Skin epidermis (tissue), 12 donors: ENCODE measurements around the gene ARID4B.
A peak's percentile ranks its signal among the peaks of the same experiment; 100 is the strongest.
"Not testable (repeated sequence)": the region's sequence is repeated elsewhere in the genome, so short reads cannot be mapped to it uniquely, and the experiment has no call there.

Source experiments
- H3K27ac ChIP-seq, 21 experiments: fragments of 200-600 bp; sonication (generic) in 11 of 21; one replicate each; pipeline ENCODE4 v1.5.0; 2020; ENCODE audit warnings: mild to moderate bottlenecking in 3 of 21, inconsistent platforms in 2 of 21, moderate library complexity in 2 of 21
- H3K4me3 ChIP-seq, 7 experiments: fragments of 200-600 bp; sonication (generic) in 2 of 7; one replicate each; pipeline ENCODE4 v1.5.0; 2020; ENCODE audit warnings: inconsistent platforms in 2 of 7, mild to moderate bottlenecking in 2 of 7, moderate library complexity in 1 of 7

ARID4B gene

GRCh38 chr1:235304549-235305451 is 23.2 kb downstream of the ARID4B start:
- Histone ChIP-seq H3K27ac (peak overlapping the region in 11 of 21 experiments; percentile 2 to 61 (median 39)), H3K4me3 (no peak overlapping the region)

GRCh38 chr1:235302143-235302542 is 25.8 kb downstream of the ARID4B start:
- Histone ChIP-seq H3K4me3 (no peak overlapping the region), H3K27ac (no peak overlapping the region)

- Histone ChIP-seq H3K4me3 (no peak overlapping the region), H3K27ac (no peak overlapping the region)
Measured at GRCh38 chr1:235299169-235299858, 28.7 kb downstream of the ARID4B start.

- Histone ChIP-seq H3K4me3 (no peak overlapping the region), H3K27ac (no peak overlapping the region)
Measured at GRCh38 chr1:235298758-235299157, 29.2 kb downstream of the ARID4B start.

- H3K4me3 ChIP-seq: no peak overlapping the region
Measured at GRCh38 chr1:235297579-235297978, 30.4 kb downstream of the ARID4B start.

GRCh38 chr1:235296729-235297128 is 31.2 kb downstream of the ARID4B start:
- Histone ChIP-seq H3K27ac (no peak overlapping the region), H3K4me3 (no peak overlapping the region)

More at GRCh38 chr1:235297579-235297978, 30.4 kb downstream of the ARID4B start:
- no peak overlapping the region for H3K27ac ChIP-seq

- Histone ChIP-seq H3K4me3 (no peak overlapping the region), H3K27ac (no peak overlapping the region)
Measured at GRCh38 chr1:235295902-235296350, 32.1 kb downstream of the ARID4B start.

- Histone ChIP-seq H3K4me3 (no peak overlapping the region), H3K27ac (peak overlapping the region in 1 of 21 experiments; percentile 22)
Measured at GRCh38 chr1:235293322-235293942, 34.5 kb downstream of the ARID4B start.

GRCh38 chr1:235292790-235293189 is 35.2 kb downstream of the ARID4B start:
- H3K4me3 ChIP-seq: no peak overlapping the region

GRCh38 chr1:235291599-235292091 is 36.3 kb downstream of the ARID4B start:
- Histone ChIP-seq H3K4me3 (no peak overlapping the region), H3K27ac (no peak overlapping the region)

More at GRCh38 chr1:235292790-235293189, 35.2 kb downstream of the ARID4B start:
- peak overlapping the region in 1 of 21 experiments; percentile 22 for H3K27ac ChIP-seq

- H3K27ac ChIP-seq: no peak overlapping the region
- no peak overlapping the region for H3K4me3 ChIP-seq
Measured at GRCh38 chr1:235290740-235291502, 37.1 kb downstream of the ARID4B start.

GRCh38 chr1:235289859-235290739 is 37.9 kb downstream of the ARID4B start:
- Histone ChIP-seq H3K27ac (no peak overlapping the region), H3K4me3 (no peak overlapping the region)

- H3K27ac ChIP-seq: no peak overlapping the region
- H3K4me3 ChIP-seq: no peak overlapping the region
Measured at GRCh38 chr1:235287208-235287882, 40.6 kb downstream of the ARID4B start.

GRCh38 chr1:235286667-235287066 is 41.3 kb downstream of the ARID4B start:
- H3K4me3 ChIP-seq: no peak overlapping the region
- no peak overlapping the region for H3K27ac ChIP-seq

GRCh38 chr1:235284231-235284769 is 43.7 kb downstream of the ARID4B start:
- Histone ChIP-seq H3K27ac (no peak overlapping the region), H3K4me3 (no peak overlapping the region)

GRCh38 chr1:235283636-235284035 is 44.3 kb downstream of the ARID4B start:
- not testable (repeated sequence) for H3K27ac ChIP-seq, H3K4me3 ChIP-seq

GRCh38 chr1:235280467-235280866 is 47.5 kb downstream of the ARID4B start:
- no peak overlapping the region for H3K4me3 ChIP-seq
- H3K27ac ChIP-seq: no peak overlapping the region

GRCh38 chr1:235279694-235280093 is 48.3 kb downstream of the ARID4B start:
- Histone ChIP-seq H3K4me3 (no peak overlapping the region), H3K27ac (no peak overlapping the region)
